MCF 10A (cell line): ENCODE results near the gene RNF20. TPM values are rescaled to one million over a fixed set of nuclear protein-coding genes. Genes with fewer than 3 reads are reported as not detected.

Experiments used
- BruUV-seq: library from RNA; stranded (reverse); fragments of 400-500 nt; replicated peaks from 2 replicates; lab custom pipeline; 2021; lab: Mats Ljungman, UMichigan
- CTCF ChIA-PET: fragments of 300-600 bp; sonication (Branson Sonifier 250); formaldehyde crosslinking; extraction: SDS; loops from one replicate; lab custom pipeline; 2021; ENCODE audit warnings: antibody characterized with exemption, inconsistent platforms; lab: Yijun Ruan, JAX
- POLR2A ChIA-PET: fragments of 300-600, 350-650 bp; sonication (Branson Sonifier 250); formaldehyde crosslinking; extraction: SDS; loops from one replicate; lab custom pipeline; 2020; ENCODE audit warnings: antibody characterized with exemption, inconsistent platforms; lab: Yijun Ruan, JAX
- DNase-seq: peaks from one replicate; pipeline ENCODE4 v3.0.0-alpha.2; 2018; ENCODE audit not compliant: unreplicated experiment
- H3K27ac Mint-ChIP-seq: one replicate; pipeline ENCODE4 v1.8.0; 2022; ENCODE audit warnings: mild to moderate bottlenecking, low read depth, mixed read lengths; ENCODE audit not compliant: unreplicated experiment
- H3K27me3 Mint-ChIP-seq: one replicate; pipeline ENCODE4 v1.8.0; 2022; ENCODE audit warnings: mixed read lengths; ENCODE audit not compliant: insufficient read depth, unreplicated experiment
- H3K36me3 Mint-ChIP-seq: one replicate; pipeline ENCODE4 v1.8.0; 2022; ENCODE audit warnings: mild to moderate bottlenecking, moderate library complexity, mixed read lengths; ENCODE audit not compliant: insufficient read depth, unreplicated experiment
- H3K4me1 Mint-ChIP-seq: one replicate; pipeline ENCODE4 v1.8.0; 2022; ENCODE audit warnings: mixed read lengths; ENCODE audit not compliant: insufficient read depth, unreplicated experiment
- H3K4me3 Mint-ChIP-seq: one replicate; pipeline ENCODE4 v1.8.0; 2022; ENCODE audit warnings: mild to moderate bottlenecking, moderate library complexity, mixed read lengths; ENCODE audit not compliant: unreplicated experiment
- H3K9me3 Mint-ChIP-seq: one replicate; pipeline ENCODE4 v1.8.0; 2022; ENCODE audit warnings: mixed read lengths; ENCODE audit not compliant: unreplicated experiment
- intact Hi-C: fragments of 100-400 bp; cut with micrococcal nuclease; formaldehyde crosslinking; loops from 2 replicates; pipeline ENCODE4 v1.14.1; 2022
- total RNA-seq: library from RNA; stranded (reverse); gene quantifications from 2 replicates; pipeline ENCODE4 v1.2.3, GENCODE V29; 2022
- TF ChIP-seq, protein P1 (sequence below): fragments of 200-600 bp; IDR thresholded peaks from one replicate; pipeline ENCODE4 v1.8.0; 2022; ENCODE audit warnings: antibody characterized with exemption, mild to moderate bottlenecking; ENCODE audit not compliant: unreplicated experiment

Gene RNF20
- total RNA-seq, 1 experiment from 2014 or later: 41.6 TPM

DNA sequence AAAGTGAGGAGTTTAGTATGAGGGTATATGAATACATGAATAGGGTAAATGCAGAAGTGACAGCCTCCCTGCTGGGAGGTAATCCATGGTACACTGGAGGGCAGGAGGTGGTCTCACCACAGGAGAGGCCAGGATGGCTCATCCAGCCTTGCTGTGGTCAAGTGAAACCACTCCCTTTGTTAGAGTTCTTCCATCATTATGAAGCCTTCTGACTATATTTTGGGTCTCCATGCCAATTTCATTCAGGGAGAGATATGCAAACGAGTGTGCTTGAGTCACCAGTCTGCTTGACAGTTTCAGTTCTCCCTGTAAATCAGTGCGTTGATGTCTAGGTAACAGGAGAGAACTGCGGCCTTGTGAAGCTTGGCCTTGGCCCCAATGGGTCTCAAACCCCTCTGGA, 44.7 kb downstream of the RNF20 start:
- H3K9me3 Mint-ChIP-seq: no peaks in the 10 kb centered on the region
- intact Hi-C loops: no loop called here
- TF ChIP-seq, protein P1, sequence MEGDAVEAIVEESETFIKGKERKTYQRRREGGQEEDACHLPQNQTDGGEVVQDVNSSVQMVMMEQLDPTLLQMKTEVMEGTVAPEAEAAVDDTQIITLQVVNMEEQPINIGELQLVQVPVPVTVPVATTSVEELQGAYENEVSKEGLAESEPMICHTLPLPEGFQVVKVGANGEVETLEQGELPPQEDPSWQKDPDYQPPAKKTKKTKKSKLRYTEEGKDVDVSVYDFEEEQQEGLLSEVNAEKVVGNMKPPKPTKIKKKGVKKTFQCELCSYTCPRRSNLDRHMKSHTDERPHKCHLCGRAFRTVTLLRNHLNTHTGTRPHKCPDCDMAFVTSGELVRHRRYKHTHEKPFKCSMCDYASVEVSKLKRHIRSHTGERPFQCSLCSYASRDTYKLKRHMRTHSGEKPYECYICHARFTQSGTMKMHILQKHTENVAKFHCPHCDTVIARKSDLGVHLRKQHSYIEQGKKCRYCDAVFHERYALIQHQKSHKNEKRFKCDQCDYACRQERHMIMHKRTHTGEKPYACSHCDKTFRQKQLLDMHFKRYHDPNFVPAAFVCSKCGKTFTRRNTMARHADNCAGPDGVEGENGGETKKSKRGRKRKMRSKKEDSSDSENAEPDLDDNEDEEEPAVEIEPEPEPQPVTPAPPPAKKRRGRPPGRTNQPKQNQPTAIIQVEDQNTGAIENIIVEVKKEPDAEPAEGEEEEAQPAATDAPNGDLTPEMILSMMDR: no peak
- ChIA-PET POLR2A (no interaction called here), CTCF (interaction anchor here (3.8 kb wide), 1 partner anchor 11 kb away, joined by 20 read pairs; no protein-coding TSS in a partner anchor)
- H3K4me1 Mint-ChIP-seq: no peaks in the 10 kb centered on the region
- H3K27ac Mint-ChIP-seq: no peak overlapping the region
- H3K36me3 Mint-ChIP-seq: peaks cover 4% of the 10 kb centered on the region
- no peaks in the 10 kb centered on the region for H3K27me3 Mint-ChIP-seq
- DNase-seq: no peak
- no TSS peak for BruUV-seq
- no peak overlapping the region for H3K4me3 Mint-ChIP-seq

DNA sequence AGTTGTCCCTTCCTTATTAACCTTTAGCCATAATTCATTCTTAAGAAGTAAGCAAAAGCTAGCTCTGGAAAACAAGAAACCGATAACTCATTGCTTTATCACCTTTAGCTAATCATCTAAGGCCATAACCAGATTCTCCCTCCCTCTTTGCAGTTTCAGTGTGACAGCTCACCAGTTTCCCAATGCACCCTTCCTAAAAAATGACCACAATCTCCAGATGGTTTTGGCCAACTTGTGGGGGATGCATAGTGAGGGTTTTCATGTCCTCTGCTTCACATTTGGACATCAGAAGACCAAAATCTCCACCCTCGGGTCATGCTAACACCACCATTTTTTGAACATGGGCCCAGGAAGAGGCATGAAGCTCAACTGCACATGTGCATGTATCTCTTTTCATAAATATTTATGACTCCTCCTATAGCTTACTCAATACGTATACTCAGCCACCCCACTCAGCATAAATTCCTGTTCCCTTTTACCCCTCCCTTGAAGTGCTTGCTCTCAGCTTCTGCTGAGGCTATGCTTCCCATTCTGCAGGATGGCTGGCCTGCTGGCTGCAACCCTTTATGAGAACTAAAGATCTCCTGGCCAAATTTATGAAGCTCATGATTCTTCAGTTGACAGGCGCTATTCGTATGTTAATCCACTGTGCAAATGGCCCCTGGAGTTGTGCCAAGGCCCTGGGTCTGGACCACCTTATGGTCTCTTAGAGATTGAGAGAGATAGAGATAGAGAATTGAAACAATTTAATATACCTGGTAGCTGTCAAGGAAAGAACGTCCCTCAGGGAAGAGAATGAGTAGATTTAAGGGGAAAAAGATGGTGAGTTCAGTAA, 46.3 kb downstream of the RNF20 start:
- intact Hi-C loops: no loop called here
- POLR2A ChIA-PET: interaction anchor here (0.5 kb wide), 1 partner anchor 28 kb away, joined by 3 read pairs; no protein-coding TSS in a partner anchor
- Mint-ChIP-seq H3K4me3 (no peak overlapping the region), H3K27me3 (no peaks in the 10 kb centered on the region), H3K9me3 (no peaks in the 10 kb centered on the region), H3K27ac (no peak overlapping the region), H3K4me1 (no peaks in the 10 kb centered on the region), H3K36me3 (no peaks in the 10 kb centered on the region)
- CTCF ChIA-PET: interaction anchor here (0.5 to 1.3 kb wide), 4 partner anchors 9 to 247 kb away, joined by 3 to 5 read pairs (median 3); no protein-coding TSS in a partner anchor
- TF ChIP-seq, protein P1: no peak
- no peak for DNase-seq
- BruUV-seq: no TSS peak

DNA sequence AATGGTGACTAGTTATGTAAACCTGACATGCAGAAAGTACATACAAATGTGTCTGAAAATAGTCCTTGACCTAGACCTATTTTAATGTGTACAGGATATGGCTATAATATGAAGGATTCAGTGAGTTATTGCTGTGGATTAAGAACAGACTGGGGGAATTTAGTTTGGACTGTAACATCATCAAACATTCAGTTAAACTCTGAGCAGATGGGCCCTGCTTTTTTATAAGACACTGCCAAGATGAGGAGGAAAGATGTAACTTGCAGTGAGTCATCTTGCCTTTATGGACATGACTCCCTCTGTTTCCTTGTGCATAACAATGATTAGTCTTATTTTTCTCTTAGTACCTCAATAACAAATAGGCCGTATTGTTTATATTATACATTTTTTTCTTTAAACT, 48.9 kb downstream of the RNF20 start:
- peak; percentile 49 for DNase-seq
- CTCF ChIA-PET: no interaction called here
- H3K27ac Mint-ChIP-seq: no peak overlapping the region
- POLR2A ChIA-PET: no interaction called here
- intact Hi-C loops: no loop called here
- H3K36me3 Mint-ChIP-seq: no peaks in the 10 kb centered on the region
- no TSS peak for BruUV-seq
- no peak overlapping the region for H3K4me3 Mint-ChIP-seq
- TF ChIP-seq, protein P1: no peak
- no peaks in the 10 kb centered on the region for H3K27me3 Mint-ChIP-seq
- no peaks in the 10 kb centered on the region for H3K9me3 Mint-ChIP-seq
- no peaks in the 10 kb centered on the region for H3K4me1 Mint-ChIP-seq

DNA sequence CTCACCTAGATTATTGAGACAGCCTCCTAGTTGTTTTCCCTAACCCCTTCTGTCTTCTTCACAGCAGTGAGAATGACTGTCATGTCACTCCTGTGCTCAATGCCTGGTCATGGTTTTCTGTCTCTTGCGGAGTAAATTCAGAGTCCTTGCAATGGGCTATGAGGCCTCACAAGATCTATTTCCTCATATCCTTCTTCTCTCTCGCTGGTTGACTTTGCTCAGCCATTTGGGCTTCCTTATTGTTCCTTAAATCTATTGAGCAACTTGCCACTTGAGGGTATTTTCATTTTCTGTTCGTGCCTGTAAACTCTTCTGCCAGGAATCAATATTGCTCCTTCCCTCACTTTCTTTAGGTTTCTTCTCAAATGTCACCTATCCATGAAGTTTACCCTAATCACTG, 52.1 kb downstream of the RNF20 start:
- intact Hi-C loops: no loop called here
- H3K36me3 Mint-ChIP-seq: no peaks in the 10 kb centered on the region
- no TSS peak for BruUV-seq
- TF ChIP-seq, protein P1: no peak
- ChIA-PET CTCF (interaction anchor here (0.6 kb wide), 1 partner anchor 14 kb away, joined by 4 read pairs; no protein-coding TSS in a partner anchor), POLR2A (no interaction called here)
- no peaks in the 10 kb centered on the region for H3K4me1 Mint-ChIP-seq
- DNase-seq: no peak
- H3K27ac Mint-ChIP-seq: no peak overlapping the region
- no peak overlapping the region for H3K4me3 Mint-ChIP-seq
- no peaks in the 10 kb centered on the region for H3K27me3 Mint-ChIP-seq
- H3K9me3 Mint-ChIP-seq: no peaks in the 10 kb centered on the region
